Stimulated activated naive CD8-positive, alpha-beta T cell treated with anti-CD3 and anti-CD28 coated beads, Interleukin-15, Interleukin-2, amounts not matched to agents 100 U/mL and 50 U/mL, for 24 hours (primary cell): ENCODE results near the gene COL18A1.
"Not testable (repeated sequence)": the region's sequence is repeated elsewhere in the genome, so short reads cannot be mapped to it uniquely, and the experiment has no call there.

Experiments
- ATAC-seq: fragments of 150-1000 bp; cut with Tn5 transposase; one replicate; pipeline ENCODE4 v1.10.0; 2021
- DNase-seq: peaks from one replicate; pipeline ENCODE4 v3.0.0; 2021

Gene COL18A1

DNA sequence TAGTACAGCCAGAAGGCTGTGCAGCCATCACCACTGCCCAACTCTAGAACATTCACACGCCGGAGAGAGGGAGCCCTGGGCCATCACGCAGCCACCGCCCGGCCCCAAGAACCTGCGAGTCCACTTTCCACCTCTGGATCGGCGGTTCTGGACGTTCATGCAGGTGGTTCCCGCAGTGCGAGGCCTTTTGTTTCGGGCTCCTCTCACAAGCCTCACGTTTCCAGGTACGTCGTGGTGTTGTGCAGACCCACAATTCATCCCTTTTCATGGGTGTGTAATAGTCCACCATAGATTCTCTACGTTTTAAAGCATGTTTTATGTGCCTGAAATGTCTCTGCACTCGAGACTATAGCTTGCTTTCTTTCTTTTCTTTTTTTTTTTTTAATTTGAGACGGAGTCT is 23.6 kb downstream of the COL18A1 start:
- no peak for ATAC-seq

DNA sequence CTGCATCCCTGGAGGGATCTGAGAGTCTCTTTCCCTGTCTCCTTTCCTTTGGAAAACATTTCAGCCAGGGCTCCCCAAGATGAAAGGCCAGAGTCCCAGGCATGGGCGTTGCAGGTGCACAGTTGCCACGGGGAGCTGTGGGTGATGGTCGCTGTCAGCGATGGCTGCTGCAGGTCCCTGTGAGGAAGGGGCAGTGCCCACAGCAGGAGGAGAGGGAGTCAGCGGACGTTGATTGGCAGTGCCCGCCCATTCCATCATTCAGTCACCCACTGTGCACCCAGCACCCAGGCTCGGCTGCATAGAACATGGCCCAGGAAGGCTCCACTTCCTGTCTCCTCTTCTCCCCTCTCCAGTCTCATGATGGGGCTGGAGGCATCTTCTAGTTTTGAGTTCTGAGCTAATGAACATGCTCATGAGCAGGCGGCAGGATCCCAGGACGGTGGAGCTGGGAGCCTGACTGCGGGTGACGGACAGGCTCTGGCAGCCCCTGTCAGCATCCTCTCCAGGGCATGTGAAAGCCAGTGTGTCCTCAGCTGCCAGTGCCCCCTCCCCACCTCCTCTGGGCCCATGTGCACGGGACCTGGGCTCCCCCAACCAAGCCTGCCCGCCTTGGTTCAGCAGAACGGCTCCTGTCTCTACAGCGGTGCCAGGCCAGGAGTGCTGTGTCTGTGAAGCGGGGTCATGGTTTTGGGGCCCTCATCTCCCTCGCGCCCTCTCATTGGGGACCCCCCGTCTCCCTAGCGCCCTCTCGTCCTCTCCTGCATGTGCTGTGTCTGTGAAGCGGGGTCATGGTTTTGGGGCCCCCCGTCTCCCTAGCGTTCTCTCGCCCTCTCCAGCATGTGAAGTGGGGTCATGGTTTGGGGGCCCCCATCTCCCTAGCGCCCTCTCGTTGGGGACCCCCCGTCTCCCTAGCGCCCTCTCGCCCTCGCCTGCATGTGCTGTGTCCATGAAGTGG is 24.5 kb downstream of the COL18A1 start:
- no peak for ATAC-seq
- no peak for DNase-seq

More for the DNA sequence above, 23.6 kb downstream of the COL18A1 start:
- no peak for DNase-seq

DNA sequence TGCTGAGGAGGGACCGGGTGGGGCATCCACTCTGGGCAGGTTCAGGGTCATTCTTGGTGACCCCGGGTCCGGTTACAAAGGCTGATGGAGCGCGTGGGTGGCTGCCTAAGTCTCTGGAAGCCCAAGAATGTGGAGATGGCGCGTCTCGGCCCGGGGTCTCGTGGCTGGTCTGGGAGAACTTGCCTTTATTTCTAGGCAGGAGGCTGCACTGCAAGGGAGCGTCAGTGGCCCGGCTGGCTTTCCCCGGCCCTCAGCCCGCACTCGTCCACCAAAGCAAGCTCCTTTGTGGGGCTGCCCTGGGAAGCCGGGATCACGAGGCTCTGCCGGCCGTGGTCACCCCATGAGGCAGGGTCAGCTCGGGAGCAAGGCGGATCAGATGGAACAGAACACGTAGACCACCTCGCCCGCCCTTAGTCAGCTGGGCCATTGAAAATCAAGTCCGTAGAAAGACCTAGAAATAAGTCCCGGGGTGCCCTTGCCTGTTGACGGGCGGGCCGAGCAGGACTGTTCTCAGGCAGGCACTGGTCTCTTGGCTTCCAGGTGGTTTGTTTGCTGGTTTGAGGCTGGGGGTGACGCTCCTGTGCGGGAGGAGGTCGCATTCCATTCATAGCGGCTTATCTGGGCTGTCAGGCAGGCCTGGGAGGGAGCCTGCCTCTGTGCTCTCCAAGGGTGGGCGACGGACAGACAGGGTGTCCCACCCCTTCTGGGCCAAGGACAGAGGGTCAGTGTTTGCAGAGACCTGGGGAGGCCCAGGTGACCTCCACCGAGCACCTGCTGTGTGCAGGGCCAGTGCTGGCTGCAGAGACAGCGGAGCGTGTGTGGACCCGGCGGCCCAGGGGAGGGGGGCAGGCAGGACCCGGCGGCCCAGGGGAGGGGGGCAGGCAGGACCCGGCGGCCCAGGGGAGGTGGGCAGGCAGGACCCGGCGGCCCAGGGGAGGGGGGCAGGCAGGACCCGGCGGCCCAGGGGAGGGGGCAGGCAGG is 25.8 kb downstream of the COL18A1 start:
- DNase-seq (no peak), ATAC-seq (no peak)

DNA sequence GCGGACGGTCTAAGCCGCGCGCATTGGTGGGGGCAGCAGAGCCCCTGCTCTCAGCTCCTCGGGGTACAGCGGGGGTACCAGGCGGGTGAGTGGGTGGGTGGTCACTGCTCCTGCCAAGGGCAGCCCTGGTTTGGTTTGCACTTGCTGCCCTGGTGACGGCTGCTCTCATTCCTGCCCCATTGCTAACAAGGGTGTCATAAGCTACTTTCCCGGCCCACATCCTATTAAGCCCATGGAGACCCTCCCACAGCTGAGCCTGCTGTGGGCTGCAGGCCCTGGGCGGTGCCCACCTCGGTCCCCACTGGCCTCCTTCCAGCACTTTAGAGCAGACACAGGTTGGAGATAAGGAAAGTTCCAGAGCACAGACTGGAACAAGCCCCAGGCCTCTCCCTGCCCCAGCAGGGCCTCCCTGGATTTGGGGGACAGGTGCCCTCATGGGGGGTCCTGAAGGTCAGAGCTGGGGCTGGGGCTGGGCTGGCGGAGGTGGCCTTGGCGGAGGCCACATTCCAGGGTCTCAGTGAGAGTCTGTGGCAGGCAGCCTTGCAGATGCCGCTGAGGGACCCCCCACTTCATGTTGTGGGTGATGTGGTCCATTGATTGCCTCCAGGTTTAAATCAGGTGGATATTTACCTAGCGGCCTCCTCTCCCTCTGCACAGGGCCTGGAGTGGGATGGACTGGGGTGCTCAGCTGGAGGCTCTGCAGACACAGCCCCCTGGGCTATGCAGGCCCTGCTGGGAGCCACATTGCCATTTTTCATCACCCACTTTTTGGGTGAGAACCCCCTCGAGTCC is 27.0 kb downstream of the COL18A1 start:
- ATAC-seq, result no peak
- no peak for DNase-seq

DNA sequence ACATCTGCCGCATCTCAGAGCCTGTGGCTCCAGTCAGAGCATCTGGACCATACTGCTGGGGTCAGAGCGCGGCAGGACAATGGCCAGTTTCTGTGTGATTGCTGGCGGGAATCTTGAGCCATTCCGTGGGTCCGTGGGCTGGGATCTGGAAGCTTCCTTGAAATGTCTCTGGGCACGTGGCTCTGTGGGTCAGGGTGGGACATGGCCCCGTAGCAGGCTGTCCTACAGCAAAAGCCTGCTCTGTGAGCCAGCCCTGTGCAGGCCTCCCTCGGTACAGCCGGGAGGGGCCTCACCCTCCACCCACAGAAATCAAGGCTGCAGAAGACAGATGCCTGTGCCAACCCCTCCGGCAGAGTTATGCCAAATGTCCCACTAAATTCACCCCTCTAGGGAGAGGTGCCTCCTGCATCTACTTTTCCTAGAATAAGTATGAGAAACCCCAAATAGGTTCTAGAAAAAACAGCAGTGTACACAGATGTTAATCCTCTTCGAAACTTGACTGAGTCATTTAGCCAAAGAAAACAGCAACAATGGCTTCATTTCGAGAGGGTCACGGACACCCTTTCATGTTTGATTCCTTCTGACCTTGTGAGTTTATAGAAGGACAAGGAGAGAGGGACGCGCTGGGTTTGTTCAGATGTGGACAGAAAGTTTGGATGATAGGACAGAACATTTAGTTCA is 27.8 kb downstream of the COL18A1 start:
- no peak for DNase-seq
- no peak for ATAC-seq

DNA sequence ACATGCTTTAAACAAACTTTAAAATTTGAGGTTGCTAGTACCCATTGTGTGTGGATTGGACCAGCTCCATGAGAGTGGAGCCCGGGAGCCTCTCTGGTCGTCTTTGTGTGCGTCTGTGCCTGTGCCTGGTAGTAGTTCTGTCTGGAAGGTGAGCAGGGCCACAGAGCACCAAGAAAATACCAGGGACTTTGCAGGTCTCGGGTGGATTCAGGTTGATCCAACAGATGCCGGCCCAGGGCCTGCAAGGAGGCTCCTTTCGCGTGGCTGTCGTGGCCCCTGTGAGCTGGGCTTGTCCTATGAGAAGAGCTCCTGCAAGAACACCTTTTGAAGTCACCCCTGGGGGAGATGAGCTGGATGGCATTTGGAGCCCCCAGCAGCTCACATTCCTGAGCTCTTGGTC is 28.3 kb downstream of the COL18A1 start:
- DNase-seq (no peak), ATAC-seq (no peak)

DNA sequence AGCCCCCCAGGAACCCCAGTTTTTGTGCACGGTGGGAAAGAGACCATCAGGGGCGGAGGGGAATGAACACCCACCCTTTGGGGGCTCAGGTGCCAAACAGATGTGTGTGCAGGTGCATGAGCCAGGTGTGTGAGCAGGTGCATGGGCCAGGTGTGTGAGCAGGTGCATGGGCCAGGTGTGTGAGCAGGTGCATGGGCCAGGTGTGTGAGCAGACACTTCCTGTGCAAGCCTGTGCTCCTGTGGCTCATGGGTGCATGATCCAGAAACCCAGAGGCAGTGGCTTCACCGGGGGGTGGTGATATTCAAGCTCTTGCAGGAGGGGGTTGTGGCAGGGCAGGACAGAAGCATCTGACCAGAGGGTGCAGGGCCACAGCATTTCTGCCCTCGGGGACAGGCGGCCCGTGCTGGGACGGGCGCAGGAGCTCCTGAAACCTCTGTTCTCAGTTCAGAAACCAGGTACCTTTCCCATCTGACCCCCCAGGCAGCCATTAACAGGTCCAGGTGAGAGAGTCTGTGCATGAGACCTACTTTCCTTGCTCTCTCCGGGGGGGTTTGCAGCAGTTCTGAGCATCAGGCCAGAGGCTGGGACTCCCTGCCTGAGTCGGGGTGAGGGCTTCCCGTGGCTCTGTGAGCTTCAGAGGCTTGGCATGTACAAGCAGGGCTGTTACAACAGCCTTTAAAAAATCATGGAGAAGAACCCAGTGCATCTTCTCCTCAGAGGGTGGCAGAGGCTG is 29.1 kb downstream of the COL18A1 start:
- DNase-seq (no peak), ATAC-seq (no peak)

DNA sequence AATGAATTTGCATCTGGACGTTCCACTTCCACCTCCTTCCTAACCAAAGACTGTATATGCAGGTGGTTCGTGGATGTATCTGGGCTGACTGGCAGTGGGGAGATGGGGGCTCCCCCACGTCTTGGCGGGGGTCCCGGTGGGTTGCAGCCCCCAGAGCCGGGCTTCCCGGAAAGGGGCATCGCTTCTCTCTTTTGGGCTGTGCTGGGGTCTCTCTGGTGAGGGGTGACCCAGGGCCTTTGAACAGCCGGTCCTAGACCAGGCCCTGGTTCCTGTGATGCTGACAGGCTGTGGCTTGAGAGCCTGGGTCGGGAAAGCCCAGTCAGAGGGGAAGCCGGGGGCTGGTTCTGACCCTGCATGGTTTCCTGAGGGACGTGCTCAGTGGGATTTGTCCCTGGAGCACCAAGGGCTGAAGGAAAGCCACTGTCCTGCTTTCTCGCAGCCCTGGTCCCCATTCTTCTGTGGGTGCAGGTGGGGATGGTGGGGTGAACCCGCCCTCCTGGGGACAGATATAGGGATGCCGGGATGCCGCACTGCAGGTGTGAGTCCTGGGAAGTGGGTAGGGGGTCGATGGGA is 29.8 kb downstream of the COL18A1 start:
- ATAC-seq, result no peak

DNA sequence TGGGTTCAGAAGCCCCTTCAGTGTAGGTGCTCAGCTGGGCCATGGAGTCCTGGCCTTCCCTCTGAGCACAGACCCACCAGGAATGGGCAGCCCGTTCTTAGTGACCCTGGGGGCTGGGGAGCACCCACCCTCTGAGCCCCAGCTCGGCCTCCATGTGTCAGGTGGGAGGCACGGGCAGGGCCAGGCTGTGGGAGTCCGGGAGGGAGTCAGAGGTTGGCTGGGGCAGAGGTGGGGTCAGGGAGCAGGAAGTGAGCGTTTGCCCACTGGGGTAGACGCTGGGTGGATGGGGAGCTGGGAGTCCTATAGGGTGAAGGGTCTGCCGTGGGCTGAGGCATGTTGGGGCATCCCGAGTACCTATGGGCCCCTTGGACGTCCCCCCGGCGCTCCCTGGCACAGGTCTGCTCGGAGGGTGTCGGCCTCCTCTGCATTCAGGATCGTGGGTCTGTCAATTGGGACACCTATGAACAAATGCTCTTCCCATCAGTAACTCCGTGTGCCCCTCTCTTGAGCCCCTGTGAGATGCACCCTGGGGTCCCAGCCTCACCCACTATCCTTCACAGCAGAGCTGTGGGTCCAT is 30.5 kb downstream of the COL18A1 start:
- no peak for DNase-seq
- no peak for ATAC-seq

More for the DNA sequence above, 29.8 kb downstream of the COL18A1 start:
- no peak for DNase-seq

DNA sequence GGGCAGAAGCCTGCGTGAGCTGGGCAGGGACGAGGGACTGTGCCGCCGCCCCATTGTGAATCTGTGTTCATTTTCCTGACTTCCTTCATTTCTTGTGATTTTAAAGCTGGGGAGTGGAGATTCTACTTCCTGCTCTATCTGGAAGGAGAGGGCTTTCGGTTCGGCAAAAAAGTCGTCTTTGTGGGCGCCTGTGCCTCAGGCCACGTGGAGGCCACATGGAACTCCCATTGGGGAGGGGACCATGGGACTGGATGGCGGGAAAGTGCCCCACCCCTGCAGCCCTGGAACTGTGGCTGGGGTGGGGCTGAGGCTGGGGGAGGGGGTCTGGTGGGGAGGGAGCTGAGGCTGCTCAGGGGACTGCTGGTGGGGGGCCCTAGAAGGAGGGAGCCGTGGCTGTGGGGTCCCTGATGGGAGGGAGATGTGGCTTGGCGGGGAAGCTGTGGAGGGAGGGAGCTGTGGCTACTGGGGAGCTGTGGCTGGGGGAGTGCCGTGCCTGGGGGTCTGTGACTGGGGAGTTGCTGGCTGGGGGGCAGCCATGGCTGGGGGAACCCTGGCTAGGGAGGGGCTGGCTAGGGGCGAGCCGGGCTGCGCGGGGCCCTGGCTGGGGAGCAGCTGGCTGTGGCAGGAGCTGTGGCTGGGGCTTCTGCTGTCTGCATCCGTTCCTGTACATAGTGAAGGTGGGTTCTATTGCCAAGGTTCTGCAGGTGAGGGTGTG is 31.5 kb downstream of the COL18A1 start:
- DNase-seq (no peak), ATAC-seq (no peak)

DNA sequence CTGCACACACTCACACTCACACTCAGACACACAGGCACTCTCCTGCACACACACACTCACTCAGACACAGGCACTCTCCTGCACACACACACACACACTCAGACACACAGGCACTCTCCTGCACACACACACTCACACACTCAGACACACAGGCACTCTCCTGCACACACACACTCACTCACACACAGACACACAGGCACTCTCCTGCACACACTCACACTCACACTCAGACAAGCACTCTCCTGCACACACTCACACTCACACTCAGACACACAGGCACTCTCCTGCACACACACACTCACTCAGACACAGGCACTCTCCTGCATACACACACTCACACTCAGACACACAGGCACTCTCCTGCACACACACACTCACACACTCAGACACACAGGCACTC is 32.9 kb downstream of the COL18A1 start:
- not testable (repeated sequence) for ATAC-seq, DNase-seq

DNA sequence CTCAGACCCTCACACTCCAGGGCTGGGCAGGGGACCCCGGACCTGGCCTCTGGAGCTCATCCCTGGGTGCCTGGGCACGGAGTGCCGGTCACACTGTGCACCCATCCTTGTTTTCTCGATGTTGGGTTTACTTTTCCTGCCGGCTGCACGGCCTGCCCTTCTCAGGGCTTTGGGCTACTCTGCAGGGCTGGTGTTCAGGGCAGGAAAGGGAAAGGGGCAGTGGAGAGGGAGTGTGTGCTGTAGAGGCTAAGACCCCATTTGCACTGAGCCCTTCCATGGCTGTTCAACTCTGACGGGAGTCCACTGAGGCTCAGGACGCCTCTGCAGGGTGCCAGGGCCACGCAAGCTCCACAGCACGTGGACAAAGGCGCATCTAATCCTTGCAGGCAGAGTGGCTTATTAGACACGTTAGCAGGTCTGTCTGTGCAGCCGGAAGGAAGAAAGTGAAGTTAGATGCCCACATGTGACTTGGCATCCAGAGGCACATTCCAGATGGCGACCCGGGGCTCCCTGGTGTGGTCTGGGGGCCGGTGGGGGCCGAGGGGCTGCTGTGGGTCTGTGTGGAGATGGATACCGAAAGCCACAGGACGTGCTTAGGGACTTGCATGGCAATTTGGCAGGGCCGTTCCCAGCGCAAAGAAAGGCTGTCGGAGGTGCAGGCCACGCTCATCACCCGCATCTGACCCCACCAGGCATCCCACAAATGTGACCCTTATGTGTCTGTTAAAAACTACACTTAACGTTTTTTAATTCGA is 33.6 kb downstream of the COL18A1 start:
- ATAC-seq (no peak), DNase-seq (no peak)

DNA sequence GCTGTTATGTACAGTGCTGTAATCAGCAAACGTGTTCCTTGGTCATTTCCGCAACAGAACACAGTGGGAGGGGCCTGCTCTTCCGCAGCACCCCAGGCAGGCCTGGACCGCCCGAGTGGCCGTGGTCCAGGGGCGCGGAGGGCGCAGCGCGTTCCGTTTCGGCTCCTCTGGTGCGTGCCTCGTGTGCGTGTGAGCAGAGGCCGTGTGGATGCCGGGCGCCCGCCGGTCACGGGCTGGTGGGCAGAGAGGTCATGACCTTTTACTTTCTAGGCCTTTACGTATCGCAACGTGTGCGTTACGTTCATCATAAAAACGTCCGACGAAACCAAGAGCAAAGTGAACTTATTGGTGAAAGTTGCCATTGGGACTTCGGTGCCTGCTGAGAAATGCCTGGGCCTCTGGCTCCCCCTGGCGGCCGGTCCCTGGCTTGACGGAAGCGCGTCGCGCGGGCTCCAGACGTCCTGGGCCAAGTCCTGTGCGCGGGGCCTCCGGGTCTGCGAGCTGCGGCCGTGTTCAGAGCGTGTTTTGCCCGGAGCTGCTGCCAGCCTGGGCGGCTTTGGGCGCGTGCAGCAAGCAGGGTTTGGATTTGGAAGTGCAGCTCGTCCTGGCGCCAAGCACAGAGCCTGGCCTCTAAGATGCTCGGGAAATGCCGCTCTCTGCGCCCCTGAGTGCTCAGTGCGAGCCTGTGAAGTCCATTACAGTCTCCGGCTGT is 34.4 kb downstream of the COL18A1 start:
- ATAC-seq (peak; percentile 83), DNase-seq (peak; percentile 88)

DNA sequence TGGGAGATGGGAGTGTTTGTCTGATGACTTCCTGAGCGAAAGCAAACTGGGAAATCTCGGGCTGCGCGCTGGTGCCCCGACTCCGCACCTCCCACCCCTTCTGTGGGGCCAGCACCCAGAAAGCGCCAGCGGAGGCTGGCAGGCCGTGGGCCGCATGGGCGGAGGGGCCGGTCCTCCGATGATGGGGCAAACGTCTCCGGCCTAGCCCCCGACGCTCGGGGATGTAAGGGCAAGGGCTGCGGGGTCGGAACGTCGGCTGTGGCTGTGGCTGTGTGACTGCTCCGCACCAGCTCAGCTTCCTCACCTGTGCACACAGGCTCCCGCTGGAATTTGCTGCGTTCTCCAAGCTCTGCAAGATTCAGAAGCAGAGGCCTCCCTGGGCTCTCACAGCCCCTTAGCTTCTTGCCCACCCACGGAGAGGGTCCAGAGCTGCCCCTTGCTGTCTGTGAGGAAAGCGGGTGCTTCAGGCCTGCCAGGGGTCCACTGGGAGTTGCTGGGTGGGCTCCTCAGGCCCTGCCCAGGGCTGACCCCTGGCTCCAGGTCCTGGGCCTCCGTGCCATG is 35.0 kb downstream of the COL18A1 start:
- ATAC-seq, result no peak
- DNase-seq, result no peak

DNA sequence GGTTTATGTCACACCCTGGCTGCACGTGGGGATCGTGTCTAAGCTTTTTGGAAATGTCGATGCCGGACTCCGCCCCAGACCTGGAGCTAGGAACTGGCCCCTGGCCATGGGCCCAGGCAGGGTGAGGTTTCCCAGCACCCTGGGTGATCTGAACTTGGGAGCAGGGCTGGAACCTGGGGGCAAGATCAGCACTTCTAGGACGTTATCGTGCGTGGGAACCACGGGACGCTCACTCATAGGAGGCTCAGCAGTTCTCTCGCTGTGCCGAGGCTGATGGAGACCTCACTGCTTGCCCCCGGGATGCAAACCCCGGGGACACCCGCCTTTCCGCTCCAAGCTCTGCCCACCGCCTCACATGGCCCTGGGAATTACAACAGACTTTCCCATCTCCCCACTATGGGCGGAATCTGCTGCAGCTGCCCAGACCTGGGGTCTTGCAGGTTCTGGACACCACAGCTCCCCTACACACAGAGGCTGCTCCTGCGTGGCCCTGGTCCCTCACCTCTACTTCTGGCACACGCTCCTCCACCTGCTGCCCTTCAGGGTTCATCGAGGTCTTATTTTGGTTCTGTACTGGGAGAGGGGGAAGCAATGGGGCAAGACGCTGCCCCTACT is 35.9 kb downstream of the COL18A1 start:
- no peak for DNase-seq
- ATAC-seq, result no peak

DNA sequence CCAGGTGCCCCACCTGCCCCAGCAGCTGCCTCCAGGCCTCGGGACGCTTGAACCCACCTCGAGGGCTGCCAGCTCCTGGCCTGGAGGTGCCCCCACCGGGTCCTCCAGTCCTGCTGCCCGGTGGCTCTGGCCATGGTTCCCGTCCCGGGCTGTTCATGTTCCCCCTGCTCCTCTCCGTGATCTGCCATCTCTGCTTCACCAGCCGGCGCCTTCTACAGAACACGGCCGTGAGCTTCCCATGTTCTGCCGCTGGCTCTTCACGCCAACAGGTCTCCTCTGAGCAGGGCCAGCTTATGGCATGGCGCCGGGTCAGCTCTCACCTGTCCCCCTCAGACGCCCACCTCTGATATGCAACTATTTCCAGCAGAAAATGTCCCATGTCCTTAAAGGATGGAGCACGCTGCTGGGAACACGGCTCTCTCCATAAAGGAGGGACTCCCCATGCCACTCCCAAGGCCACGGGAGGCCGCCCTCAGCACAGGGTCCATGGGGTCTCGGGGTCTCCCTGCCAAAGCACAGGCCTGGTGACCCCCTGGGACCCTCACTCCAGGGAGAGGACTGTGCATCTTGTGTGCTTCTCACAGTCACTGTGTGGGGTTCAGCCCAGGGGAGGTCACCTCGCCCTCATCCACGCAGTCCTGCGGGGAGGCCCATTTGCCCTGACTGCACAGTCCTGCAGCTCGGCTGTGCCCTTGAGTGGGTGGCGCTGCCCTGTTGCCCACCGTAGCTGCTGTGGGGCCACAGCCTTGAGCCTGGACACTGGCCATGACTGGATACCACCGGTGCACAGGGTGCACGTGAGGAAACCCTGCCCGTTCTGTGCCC is 36.7 kb downstream of the COL18A1 start:
- ATAC-seq, result no peak
- DNase-seq, result no peak
